ENCODE data around the gene LSM4.

The LSM4 gene

DNA sequence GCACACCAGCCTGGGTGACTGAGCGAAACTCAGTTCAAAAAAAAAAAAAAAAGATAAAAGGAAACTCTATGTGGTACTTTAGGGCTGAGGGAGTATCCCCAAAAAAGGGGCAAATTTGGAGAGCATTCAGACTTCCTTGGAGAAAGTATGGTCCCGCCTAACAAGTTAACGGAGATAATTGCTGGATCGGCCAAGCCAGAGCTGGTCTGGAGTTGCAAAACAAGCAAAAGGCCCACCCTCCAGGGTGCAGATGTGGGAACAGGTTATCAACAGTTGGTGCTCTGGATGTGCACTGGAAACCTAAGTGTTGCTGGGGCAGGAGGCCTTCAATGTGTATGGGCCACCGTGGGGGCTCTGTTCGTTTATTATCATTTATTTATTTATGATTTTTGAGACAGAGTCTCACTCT is 51.4 kb downstream of the LSM4 start:
- DNase-seq (ENCODE audit: low spot score) = no peak
- in situ Hi-C loops (cut with MboI; ENCODE audit: low pct_unique_long_range_greater_than_20kb, low sequenced_read_pairs, unreplicated experiment) = no loop called here
- TF ChIP-seq, protein P1, sequence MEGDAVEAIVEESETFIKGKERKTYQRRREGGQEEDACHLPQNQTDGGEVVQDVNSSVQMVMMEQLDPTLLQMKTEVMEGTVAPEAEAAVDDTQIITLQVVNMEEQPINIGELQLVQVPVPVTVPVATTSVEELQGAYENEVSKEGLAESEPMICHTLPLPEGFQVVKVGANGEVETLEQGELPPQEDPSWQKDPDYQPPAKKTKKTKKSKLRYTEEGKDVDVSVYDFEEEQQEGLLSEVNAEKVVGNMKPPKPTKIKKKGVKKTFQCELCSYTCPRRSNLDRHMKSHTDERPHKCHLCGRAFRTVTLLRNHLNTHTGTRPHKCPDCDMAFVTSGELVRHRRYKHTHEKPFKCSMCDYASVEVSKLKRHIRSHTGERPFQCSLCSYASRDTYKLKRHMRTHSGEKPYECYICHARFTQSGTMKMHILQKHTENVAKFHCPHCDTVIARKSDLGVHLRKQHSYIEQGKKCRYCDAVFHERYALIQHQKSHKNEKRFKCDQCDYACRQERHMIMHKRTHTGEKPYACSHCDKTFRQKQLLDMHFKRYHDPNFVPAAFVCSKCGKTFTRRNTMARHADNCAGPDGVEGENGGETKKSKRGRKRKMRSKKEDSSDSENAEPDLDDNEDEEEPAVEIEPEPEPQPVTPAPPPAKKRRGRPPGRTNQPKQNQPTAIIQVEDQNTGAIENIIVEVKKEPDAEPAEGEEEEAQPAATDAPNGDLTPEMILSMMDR (IDR thresholded peaks at IDR 0.05; ENCODE audit: extremely low read depth, insufficient read depth, missing control alignments) = no peak

DNA sequence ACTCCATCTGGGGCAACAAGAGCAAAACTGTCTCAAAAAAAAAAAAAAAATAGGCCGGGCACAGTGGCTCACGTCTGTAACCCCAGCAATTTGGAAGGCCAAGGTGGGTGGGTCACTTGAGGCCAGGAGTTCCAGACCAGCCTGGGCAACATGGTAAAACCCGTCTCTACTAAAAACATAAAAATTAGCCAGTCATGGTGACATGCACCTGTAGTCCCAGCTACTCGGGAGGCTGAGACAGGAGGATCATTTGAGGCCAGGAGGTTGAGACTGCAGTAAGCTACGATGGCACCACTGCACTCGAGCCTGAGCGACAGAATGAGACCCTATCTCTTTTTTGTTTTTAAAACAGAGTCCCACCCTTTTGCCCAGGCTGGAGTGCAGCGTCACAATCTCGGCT is 52.5 kb downstream of the LSM4 start:
- no peak for DNase-seq (ENCODE audit: low spot score)
- in situ Hi-C loops (cut with MboI; ENCODE audit: low pct_unique_long_range_greater_than_20kb, low sequenced_read_pairs, unreplicated experiment) = no loop called here
- TF ChIP-seq, protein P1 (IDR thresholded peaks at IDR 0.05; ENCODE audit: extremely low read depth, insufficient read depth, missing control alignments) = no peak

- no peak for DNase-seq (ENCODE audit: low spot score)
- in situ Hi-C loops (cut with MboI; ENCODE audit: low pct_unique_long_range_greater_than_20kb, low sequenced_read_pairs, unreplicated experiment) = no loop called here
Observed at GRCh38 chr19:18269070-18269723, 53.7 kb downstream of the LSM4 start.

GRCh38 chr19:18266771-18267686 is 55.8 kb downstream of the LSM4 start:
- DNase-seq (ENCODE audit: low spot score) = no peak
- TF ChIP-seq, protein P1 (IDR thresholded peaks at IDR 0.05; ENCODE audit: extremely low read depth, insufficient read depth, missing control alignments) = no peak
- in situ Hi-C loops (cut with MboI; ENCODE audit: low pct_unique_long_range_greater_than_20kb, low sequenced_read_pairs, unreplicated experiment) = no loop called here

More at GRCh38 chr19:18269070-18269723, 53.7 kb downstream of the LSM4 start:
- TF ChIP-seq, protein P1 (IDR thresholded peaks at IDR 0.05; ENCODE audit: extremely low read depth, insufficient read depth, missing control alignments) = no peak

GRCh38 chr19:18265582-18265981 is 57.3 kb downstream of the LSM4 start:
- in situ Hi-C loops (cut with MboI; ENCODE audit: low pct_unique_long_range_greater_than_20kb, low sequenced_read_pairs, unreplicated experiment) = no loop called here
- TF ChIP-seq, protein P1 (IDR thresholded peaks at IDR 0.05; ENCODE audit: extremely low read depth, insufficient read depth, missing control alignments) = no peak
- DNase-seq (ENCODE audit: low spot score) = no peak

- DNase-seq (ENCODE audit: low spot score) = no peak
- in situ Hi-C loops (cut with MboI; ENCODE audit: low pct_unique_long_range_greater_than_20kb, low sequenced_read_pairs, unreplicated experiment) = no loop called here
- TF ChIP-seq, protein P1 (IDR thresholded peaks at IDR 0.05; ENCODE audit: extremely low read depth, insufficient read depth, missing control alignments) = no peak
Observed at GRCh38 chr19:18264971-18265540, 57.8 kb downstream of the LSM4 start.

Data from GM13977 (cell line).